Measurements from ENCODE around the gene NT5DC3.

Gene NT5DC3

GRCh38 chr12:103877934-103878510 is 37.0 kb upstream of the NT5DC3 start:
- peak; percentile 95 for FAIRE-seq
- DNase-seq (ENCODE audit: insufficient read length), result no peak
- TF ChIP-seq POLR2A (IDR thresholded peaks at IDR 0.05; ENCODE audit: low read depth, low read length) (no peak), POLR2AphosphoS5 (IDR thresholded peaks at IDR 0.05; ENCODE audit: low read depth, low read length) (no peak), TAF1 (IDR thresholded peaks at IDR 0.05; ENCODE audit: borderline replicate concordance, low read depth, low read length) (no peak)

GRCh38 chr12:103877288-103877687 is 36.3 kb upstream of the NT5DC3 start:
- DNase-seq (ENCODE audit: insufficient read length) (no peak), FAIRE-seq (peak; percentile 27)
- TF ChIP-seq TAF1 (IDR thresholded peaks at IDR 0.05; ENCODE audit: borderline replicate concordance, low read depth, low read length), result no peak
- TF ChIP-seq POLR2AphosphoS5 (IDR thresholded peaks at IDR 0.05; ENCODE audit: low read depth, low read length), result no peak
- TF ChIP-seq POLR2A (IDR thresholded peaks at IDR 0.05; ENCODE audit: low read depth, low read length), result no peak

- TF ChIP-seq TAF1 (IDR thresholded peaks at IDR 0.05; ENCODE audit: borderline replicate concordance, low read depth, low read length) (no peak), POLR2AphosphoS5 (IDR thresholded peaks at IDR 0.05; ENCODE audit: low read depth, low read length) (no peak)
- no peak for DNase-seq (ENCODE audit: insufficient read length)
- no peak for FAIRE-seq
These were observed 34.6 kb upstream of the NT5DC3 start for GRCh38 chr12:103875666-103876065.

GRCh38 chr12:103868215-103868614 is 27.2 kb upstream of the NT5DC3 start:
- TF ChIP-seq TAF1 (IDR thresholded peaks at IDR 0.05; ENCODE audit: borderline replicate concordance, low read depth, low read length), result no peak
- no peak for TF ChIP-seq POLR2A (IDR thresholded peaks at IDR 0.05; ENCODE audit: low read depth, low read length)
- no peak for TF ChIP-seq POLR2AphosphoS5 (IDR thresholded peaks at IDR 0.05; ENCODE audit: low read depth, low read length)
- no peak for DNase-seq (ENCODE audit: insufficient read length)
- no peak for FAIRE-seq

- no peak for FAIRE-seq
- DNase-seq (ENCODE audit: insufficient read length), result no peak
- no peak for TF ChIP-seq POLR2AphosphoS5 (IDR thresholded peaks at IDR 0.05; ENCODE audit: low read depth, low read length)
- no peak for TF ChIP-seq TAF1 (IDR thresholded peaks at IDR 0.05; ENCODE audit: borderline replicate concordance, low read depth, low read length)
- no peak for TF ChIP-seq POLR2A (IDR thresholded peaks at IDR 0.05; ENCODE audit: low read depth, low read length)
These were observed 24.2 kb upstream of the NT5DC3 start for GRCh38 chr12:103865151-103865730.

- no peak for DNase-seq (ENCODE audit: insufficient read length)
- no peak for FAIRE-seq
- TF ChIP-seq POLR2AphosphoS5 (IDR thresholded peaks at IDR 0.05; ENCODE audit: low read depth, low read length) (no peak), POLR2A (IDR thresholded peaks at IDR 0.05; ENCODE audit: low read depth, low read length) (no peak), TAF1 (IDR thresholded peaks at IDR 0.05; ENCODE audit: borderline replicate concordance, low read depth, low read length) (no peak)
These were observed 23.7 kb upstream of the NT5DC3 start for GRCh38 chr12:103864710-103865109.

- TF ChIP-seq TAF1 (IDR thresholded peaks at IDR 0.05; ENCODE audit: borderline replicate concordance, low read depth, low read length) (no peak), POLR2AphosphoS5 (IDR thresholded peaks at IDR 0.05; ENCODE audit: low read depth, low read length) (no peak), POLR2A (IDR thresholded peaks at IDR 0.05; ENCODE audit: low read depth, low read length) (no peak)
- FAIRE-seq (no peak), DNase-seq (ENCODE audit: insufficient read length) (no peak)
These were observed 18.0 kb upstream of the NT5DC3 start for GRCh38 chr12:103858953-103859601.

- FAIRE-seq, result no peak
- no peak for DNase-seq (ENCODE audit: insufficient read length)
- TF ChIP-seq TAF1 (IDR thresholded peaks at IDR 0.05; ENCODE audit: borderline replicate concordance, low read depth, low read length) (no peak), POLR2A (IDR thresholded peaks at IDR 0.05; ENCODE audit: low read depth, low read length) (no peak), POLR2AphosphoS5 (IDR thresholded peaks at IDR 0.05; ENCODE audit: low read depth, low read length) (no peak)
These were observed 17.3 kb upstream of the NT5DC3 start for GRCh38 chr12:103858335-103858734.

- FAIRE-seq, result no peak
These were observed 16.1 kb upstream of the NT5DC3 start for GRCh38 chr12:103857164-103857563.

GRCh38 chr12:103855896-103856657 is 15.0 kb upstream of the NT5DC3 start:
- no peak for FAIRE-seq
- TF ChIP-seq POLR2AphosphoS5 (IDR thresholded peaks at IDR 0.05; ENCODE audit: low read depth, low read length), result no peak
- no peak for TF ChIP-seq TAF1 (IDR thresholded peaks at IDR 0.05; ENCODE audit: borderline replicate concordance, low read depth, low read length)
- no peak for TF ChIP-seq POLR2A (IDR thresholded peaks at IDR 0.05; ENCODE audit: low read depth, low read length)
- DNase-seq (ENCODE audit: insufficient read length), result no peak

More at GRCh38 chr12:103857164-103857563, 16.1 kb upstream of the NT5DC3 start:
- no peak for DNase-seq (ENCODE audit: insufficient read length)
- TF ChIP-seq POLR2A (IDR thresholded peaks at IDR 0.05; ENCODE audit: low read depth, low read length), result no peak
- TF ChIP-seq POLR2AphosphoS5 (IDR thresholded peaks at IDR 0.05; ENCODE audit: low read depth, low read length), result no peak
- TF ChIP-seq TAF1 (IDR thresholded peaks at IDR 0.05; ENCODE audit: borderline replicate concordance, low read depth, low read length), result no peak

- TF ChIP-seq POLR2AphosphoS5 (IDR thresholded peaks at IDR 0.05; ENCODE audit: low read depth, low read length), result no peak
- FAIRE-seq (no peak), DNase-seq (ENCODE audit: insufficient read length) (no peak)
These were observed 14.1 kb upstream of the NT5DC3 start for GRCh38 chr12:103855036-103855712.
